Measurements from ENCODE around the gene XPO4. TPM values are rescaled to one million over a fixed set of nuclear protein-coding genes. Genes with fewer than 3 reads are reported as not detected.

Gene XPO4
- total and polyA plus RNA-seq, 10 of the 15 experiments (the other 5 are each of a cell fraction or from before 2014, with no cell fraction given), result 3.6 to 24.9 (median 18.4) TPM

- Histone ChIP-seq H3K36me3 (ENCODE audit: control insufficient read depth in 2 of 2, insufficient read depth in 2 of 2, low read length in 1 of 2) (peaks cover 0 to 5% of the 10 kb centered on the region in 2 experiments; a peak in 1 of 4 replicates), H2AFZ (ENCODE audit: control insufficient read depth, low read depth, low read length) (peak within 1 kb of the TSS; percentile 91), H3K27me3 (replicated peaks in 1 of 2; ENCODE audit: control insufficient read depth in 2 of 2, insufficient read depth in 2 of 2, low read length in 1 of 2) (no peaks in the 10 kb centered on the region), H4K20me1 (ENCODE audit: control insufficient read depth, insufficient read depth) (no peaks in the 10 kb centered on the region), H3K9me3 (replicated peaks; ENCODE audit: control insufficient read depth, insufficient read depth, low read length) (peaks cover 8% of the 10 kb centered on the region; the same call in 2 of the 3 replicates), H3K4me3 (peak within 1 kb of the TSS; percentile 64), H3K9ac (ENCODE audit: control insufficient read depth, insufficient read depth, low read length) (peak within 1 kb of the TSS; percentile 86), H3K4me1 (ENCODE audit: control insufficient read depth, insufficient read depth, low read length) (peaks cover 4% of the 10 kb centered on the region; the same call in 1 of the 2 replicates), H3K4me2 (ENCODE audit: control insufficient read depth, insufficient read depth) (peak within 1 kb of the TSS; percentile 77), H3K27ac (ENCODE audit: control insufficient read depth, insufficient read depth) (peak within 1 kb of the TSS; percentile 82), H3K79me2 (ENCODE audit: control insufficient read depth, insufficient read depth, low read length) (peaks cover 18% of the 10 kb centered on the region)
- intact Hi-C loops (cut with micrococcal nuclease; ENCODE audit: unreplicated experiment) (loop anchor here (2.0 to 5.0 kb wide), 2 partner anchors 247 to 276 kb away; no protein-coding TSS in a partner anchor), in situ Hi-C loops (cut with MboI) (no loop called here)
- DNase-seq (ENCODE audit: low read depth, low spot score), result peak; percentile 79
- ChIA-PET SMC1A (ENCODE audit: uncharacterized antibody, unreplicated experiment) (interaction anchor here (0.7 to 1.4 kb wide), 3 partner anchors 14 to 206 kb away, joined by 3 to 6 read pairs (median 3); no protein-coding TSS in a partner anchor), RAD21 (ENCODE audit: unreplicated experiment) (interaction anchor here (0.6 kb wide), 1 partner anchor 247 kb away, joined by 4 read pairs; the partner anchor contains the start of gene CRYL1), CTCF (interaction anchor here (1.2 kb wide), 1 partner anchor 576 kb away, joined by 3 read pairs; no protein-coding TSS in a partner anchor), POLR2A (interaction anchor here (0.6 to 1.1 kb wide), 3 partner anchors 128 to 302 kb away, joined by 3 read pairs; no protein-coding TSS in a partner anchor)
- peak; percentile 95 for ATAC-seq
- under 1% methylated on average over 64 of the region's 72 CpGs for WGBS (ENCODE audit: insufficient coverage, insufficient replicate concordance, low lambda C conversion rate, missing lambda C conversion rate)
- peak; percentile 95 for FAIRE-seq
- BruUV-seq (replicated peaks), result TSS peak; percentile 87
- no peak for TF ChIP-seq SUPT20H (IDR thresholded peaks at IDR 0.05; ENCODE audit: borderline replicate concordance, control insufficient read depth, low read depth, low read length)
- no peak for TF ChIP-seq SREBF1 (IDR thresholded peaks at IDR 0.05; ENCODE audit: low read length)
- peak; percentile 37; the same call in 1 of the 2 replicates for TF ChIP-seq CREM (IDR thresholded peaks at IDR 0.05; ENCODE audit: low read depth)
- no peak for TF ChIP-seq CBX3 (IDR thresholded peaks at IDR 0.05; ENCODE audit: borderline replicate concordance, low read depth)
- TF ChIP-seq ZNF217 (IDR thresholded peaks at IDR 0.05), result no peak
- TF ChIP-seq BRCA1 (IDR thresholded peaks at IDR 0.05; ENCODE audit: low read depth, low read length), result no peak
- TF ChIP-seq PRDM15 (CRISPR knock-in tag; IDR thresholded peaks at IDR 0.05), result no peak
- no peak for TF ChIP-seq CHD4 (IDR thresholded peaks at IDR 0.05)
- TF ChIP-seq RBBP5 (conservative IDR thresholded peaks at IDR 0.05), result no peak
- TF ChIP-seq EGR1 (IDR thresholded peaks at IDR 0.05; ENCODE audit: borderline replicate concordance in 1 of 2, low read depth in 2 of 2, low read length in 2 of 2), result no peak
- 0 out of 2 replicates have a peak, but pooled peaks have one; percentile 49 for TF ChIP-seq CBX5 (IDR thresholded peaks at IDR 0.05; ENCODE audit: low read depth)
- no peak for TF ChIP-seq CBFB (IDR thresholded peaks at IDR 0.05; ENCODE audit: low read depth)
- no peak for TF ChIP-seq JUND (IDR thresholded peaks at IDR 0.05; ENCODE audit: low read depth, low read length)
- peak; percentile 6; the same call in 1 of the 2 replicates for TF ChIP-seq TCF12 (IDR thresholded peaks at IDR 0.05; ENCODE audit: low read depth, low read length)
- TF ChIP-seq EZH2 (IDR thresholded peaks at IDR 0.05; ENCODE audit: borderline replicate concordance, control insufficient read depth, low read depth, low read length), result no peak
- TF ChIP-seq ATF7 (IDR thresholded peaks at IDR 0.05; ENCODE audit: low read depth), result no peak
- TF ChIP-seq NR2C1 (IDR thresholded peaks at IDR 0.05), result no peak
- peak in 1 of 2 experiments; percentile 48; a peak in 2 of 4 replicates for TF ChIP-seq BHLHE40 (IDR thresholded peaks at IDR 0.05; ENCODE audit: borderline replicate concordance in 1 of 2, low read depth in 2 of 2, low read length in 1 of 2)
- no peak for TF ChIP-seq ZNF384 (IDR thresholded peaks at IDR 0.05; ENCODE audit: borderline replicate concordance, low read depth, low read length)
Measured at GRCh38 chr13:20773194-20774080, 129.1 kb downstream of the XPO4 start, which contains the start of gene EEF1AKMT1. TSS of gene EEF1AKMT1 (minus strand) at chr13:20773961. CDS start at chr13:20757598, 16,363 bp downstream.

All from GM12878 (cell line).